ENCODE data around the gene NIT1. TPM values are rescaled to one million over a fixed set of nuclear protein-coding genes. Genes with fewer than 3 reads are reported as not detected.

The NIT1 gene
- total and polyA plus RNA-seq, 7 donors = 20.1 to 43.8 (median 30.7) TPM

GRCh38 chr1:161163793-161164192, 45.9 kb downstream of the NIT1 start:
- Histone ChIP-seq H3K4me3 (no peak overlapping the region), H3K36me3 (ENCODE audit: insufficient read depth in 1 of 2, low read depth in 1 of 2) (peaks cover 0 to 57% of the 10 kb centered on the region in 2 donors), H3K9me3 (no peaks in the 10 kb centered on the region), H3K4me1 (peaks cover 32% of the 10 kb centered on the region), H3K27ac (no peak overlapping the region), H3K27me3 (ENCODE audit: insufficient read depth in 3 of 3, low read length in 2 of 3) (no peaks in the 10 kb centered on the region)
- intact Hi-C loops (cut with DNase I) = no loop called here
- DNase-seq (no peak), ATAC-seq (no peak)
- 88 to 91% (median 90%) methylated on average over 5 of the region's 5 CpGs for WGBS, 3 donors
- TF ChIP-seq, protein P1, sequence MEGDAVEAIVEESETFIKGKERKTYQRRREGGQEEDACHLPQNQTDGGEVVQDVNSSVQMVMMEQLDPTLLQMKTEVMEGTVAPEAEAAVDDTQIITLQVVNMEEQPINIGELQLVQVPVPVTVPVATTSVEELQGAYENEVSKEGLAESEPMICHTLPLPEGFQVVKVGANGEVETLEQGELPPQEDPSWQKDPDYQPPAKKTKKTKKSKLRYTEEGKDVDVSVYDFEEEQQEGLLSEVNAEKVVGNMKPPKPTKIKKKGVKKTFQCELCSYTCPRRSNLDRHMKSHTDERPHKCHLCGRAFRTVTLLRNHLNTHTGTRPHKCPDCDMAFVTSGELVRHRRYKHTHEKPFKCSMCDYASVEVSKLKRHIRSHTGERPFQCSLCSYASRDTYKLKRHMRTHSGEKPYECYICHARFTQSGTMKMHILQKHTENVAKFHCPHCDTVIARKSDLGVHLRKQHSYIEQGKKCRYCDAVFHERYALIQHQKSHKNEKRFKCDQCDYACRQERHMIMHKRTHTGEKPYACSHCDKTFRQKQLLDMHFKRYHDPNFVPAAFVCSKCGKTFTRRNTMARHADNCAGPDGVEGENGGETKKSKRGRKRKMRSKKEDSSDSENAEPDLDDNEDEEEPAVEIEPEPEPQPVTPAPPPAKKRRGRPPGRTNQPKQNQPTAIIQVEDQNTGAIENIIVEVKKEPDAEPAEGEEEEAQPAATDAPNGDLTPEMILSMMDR (IDR thresholded peaks at IDR 0.05) = no peak

GRCh38 chr1:161164901-161165610, 47.2 kb downstream of the NIT1 start:
- H3K9me3 ChIP-seq = no peaks in the 10 kb centered on the region
- WGBS, 3 donors = 43 to 57% (median 53%) methylated on average over 14 of the region's 14 CpGs
- H3K4me3 ChIP-seq = peak overlapping the region; percentile 96
- no peaks in the 10 kb centered on the region for H3K27me3 ChIP-seq (ENCODE audit: insufficient read depth in 3 of 3, low read length in 2 of 3)
- H3K27ac ChIP-seq = peak overlapping the region; percentile 81
- intact Hi-C loops (cut with DNase I) = no loop called here
- no peak for ATAC-seq
- H3K36me3 ChIP-seq (ENCODE audit: insufficient read depth in 1 of 2, low read depth in 1 of 2) = peaks cover 0 to 69% of the 10 kb centered on the region in 2 donors
- no peak for DNase-seq
- H3K4me1 ChIP-seq = peaks cover 30% of the 10 kb centered on the region
- TF ChIP-seq, protein P1 (IDR thresholded peaks at IDR 0.05) = no peak

- DNase-seq (peak; percentile 94 to 97), ATAC-seq (peak; percentile 95 to 98 (median 97))
- TF ChIP-seq, protein P1 (IDR thresholded peaks at IDR 0.05) = peak; percentile 25
- no peaks in the 10 kb centered on the region for H3K9me3 ChIP-seq
- intact Hi-C loops (cut with DNase I) = no loop called here
- H3K27me3 ChIP-seq (ENCODE audit: insufficient read depth in 3 of 3, low read length in 2 of 3) = no peaks in the 10 kb centered on the region
- peak within 1 kb of the TSS; percentile 96 for H3K4me3 ChIP-seq
- peak within 1 kb of the TSS; percentile 81 for H3K27ac ChIP-seq
- WGBS, 3 donors = 0 to 1% (median 0%) methylated on average over 54 of the region's 54 CpGs
- peaks cover 0 to 73% of the 10 kb centered on the region in 2 donors for H3K36me3 ChIP-seq (ENCODE audit: insufficient read depth in 1 of 2, low read depth in 1 of 2)
- H3K4me1 ChIP-seq = peaks cover 22% of the 10 kb centered on the region
These were observed 48.1 kb downstream of the NIT1 start, which contains the start of gene PPOX for GRCh38 chr1:161165742-161166668. Gene PPOX, plus strand, starts transcription at chr1:161166426. Its CDS starts 422 bp downstream, at chr1:161166848.

- Histone ChIP-seq H3K27ac (peak overlapping the region; percentile 81), H3K36me3 (ENCODE audit: insufficient read depth in 1 of 2, low read depth in 1 of 2) (peaks cover 0 to 75% of the 10 kb centered on the region in 2 donors), H3K9me3 (no peaks in the 10 kb centered on the region), H3K4me1 (peaks cover 20% of the 10 kb centered on the region), H3K27me3 (ENCODE audit: insufficient read depth in 3 of 3, low read length in 2 of 3) (no peaks in the 10 kb centered on the region), H3K4me3 (peak overlapping the region; percentile 96)
- DNase-seq (no peak), ATAC-seq (peak in 1 of 4 donors; percentile 5)
- intact Hi-C loops (cut with DNase I) = no loop called here
- TF ChIP-seq, protein P1 (IDR thresholded peaks at IDR 0.05) = no peak
- 6 to 7% (median 7%) methylated on average over 32 to 33 of the region's 33 CpGs for WGBS, 3 donors
These were observed 49.0 kb downstream of the NIT1 start for GRCh38 chr1:161166669-161167548.

Data from psoas muscle (tissue), 8 donors.